ENCODE data around the gene SLC40A1. TPM values are rescaled to one million over a fixed set of nuclear protein-coding genes. Genes with fewer than 3 reads are reported as not detected.

SLC40A1 gene
- total and polyA plus RNA-seq, 7 donors: 8.4 to 65.7 (median 27.8) TPM

DNA sequence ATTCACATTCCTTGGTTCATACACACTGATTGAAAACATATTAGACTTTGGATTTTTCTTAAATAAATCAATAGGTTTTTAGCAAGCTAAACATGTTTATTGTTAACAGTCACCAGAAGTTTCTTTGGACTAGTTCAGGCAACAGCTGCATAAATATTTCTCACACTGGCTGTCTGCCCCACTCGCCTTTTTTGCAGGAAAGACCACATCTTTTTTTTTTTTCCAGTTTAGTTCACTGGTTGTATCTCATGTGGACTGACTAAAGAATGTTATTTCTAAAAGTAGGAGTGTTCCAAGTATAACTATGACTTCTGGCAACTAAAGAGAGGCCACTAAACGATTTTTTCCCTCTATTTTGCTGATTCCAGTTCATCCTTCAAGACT lies 31.1 kb downstream of the SLC40A1 start:
- H3K9me3 ChIP-seq: no peaks in the 10 kb centered on the region
- H3K27me3 ChIP-seq (ENCODE audit: insufficient read depth in 3 of 3, low read length in 2 of 3): no peaks in the 10 kb centered on the region
- TF ChIP-seq, protein P1, sequence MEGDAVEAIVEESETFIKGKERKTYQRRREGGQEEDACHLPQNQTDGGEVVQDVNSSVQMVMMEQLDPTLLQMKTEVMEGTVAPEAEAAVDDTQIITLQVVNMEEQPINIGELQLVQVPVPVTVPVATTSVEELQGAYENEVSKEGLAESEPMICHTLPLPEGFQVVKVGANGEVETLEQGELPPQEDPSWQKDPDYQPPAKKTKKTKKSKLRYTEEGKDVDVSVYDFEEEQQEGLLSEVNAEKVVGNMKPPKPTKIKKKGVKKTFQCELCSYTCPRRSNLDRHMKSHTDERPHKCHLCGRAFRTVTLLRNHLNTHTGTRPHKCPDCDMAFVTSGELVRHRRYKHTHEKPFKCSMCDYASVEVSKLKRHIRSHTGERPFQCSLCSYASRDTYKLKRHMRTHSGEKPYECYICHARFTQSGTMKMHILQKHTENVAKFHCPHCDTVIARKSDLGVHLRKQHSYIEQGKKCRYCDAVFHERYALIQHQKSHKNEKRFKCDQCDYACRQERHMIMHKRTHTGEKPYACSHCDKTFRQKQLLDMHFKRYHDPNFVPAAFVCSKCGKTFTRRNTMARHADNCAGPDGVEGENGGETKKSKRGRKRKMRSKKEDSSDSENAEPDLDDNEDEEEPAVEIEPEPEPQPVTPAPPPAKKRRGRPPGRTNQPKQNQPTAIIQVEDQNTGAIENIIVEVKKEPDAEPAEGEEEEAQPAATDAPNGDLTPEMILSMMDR (IDR thresholded peaks at IDR 0.05): no peak
- DNase-seq: no peak
- intact Hi-C loops (cut with DNase I): loop anchor here in 1 of 2 donors (5.0 kb wide), 1 partner anchor 52 kb away; no protein-coding TSS in a partner anchor
- no peak overlapping the region for H3K4me3 ChIP-seq
- no peaks in the 10 kb centered on the region for H3K36me3 ChIP-seq (ENCODE audit: insufficient read depth in 1 of 2, low read depth in 1 of 2)
- ATAC-seq: no peak
- peak overlapping the region; percentile 59 for H3K27ac ChIP-seq
- H3K4me1 ChIP-seq: peaks cover 18% of the 10 kb centered on the region
- WGBS, 3 donors: 28 to 40% (median 31%) methylated on average over 2 of the region's 2 CpGs

GRCh38 chr2:189548666-189549448 lies 31.7 kb downstream of the SLC40A1 start:
- H3K4me1 ChIP-seq: peaks cover 23% of the 10 kb centered on the region
- intact Hi-C loops (cut with DNase I): loop anchor here in 1 of 2 donors (5.0 kb wide), 1 partner anchor 52 kb away; no protein-coding TSS in a partner anchor

GRCh38 chr2:189545418-189545817 lies 35.2 kb downstream of the SLC40A1 start:
- TF ChIP-seq, protein P1 (IDR thresholded peaks at IDR 0.05): no peak
- Histone ChIP-seq H3K36me3 (ENCODE audit: insufficient read depth in 1 of 2, low read depth in 1 of 2) (no peaks in the 10 kb centered on the region), H3K4me1 (peaks cover 33% of the 10 kb centered on the region), H3K27ac (peak overlapping the region; percentile 63), H3K9me3 (peaks cover 4% of the 10 kb centered on the region), H3K4me3 (no peak overlapping the region), H3K27me3 (ENCODE audit: insufficient read depth in 3 of 3, low read length in 2 of 3) (no peaks in the 10 kb centered on the region)
- peak; percentile 37 to 59 (median 52) for ATAC-seq
- WGBS, 3 donors: 3 to 25% (median 21%) methylated on average over 1 of the region's 1 CpG
- intact Hi-C loops (cut with DNase I): loop anchor here in 1 of 2 donors (5.0 kb wide), 1 partner anchor 48 kb away; no protein-coding TSS in a partner anchor
- DNase-seq: no peak

More at GRCh38 chr2:189548666-189549448, 31.7 kb downstream of the SLC40A1 start:
- H3K27me3 ChIP-seq (ENCODE audit: insufficient read depth in 3 of 3, low read length in 2 of 3): no peaks in the 10 kb centered on the region
- H3K4me3 ChIP-seq: no peak overlapping the region
- TF ChIP-seq, protein P1 (IDR thresholded peaks at IDR 0.05): no peak
- H3K36me3 ChIP-seq (ENCODE audit: insufficient read depth in 1 of 2, low read depth in 1 of 2): no peaks in the 10 kb centered on the region
- H3K27ac ChIP-seq: peak overlapping the region; percentile 59
- no peaks in the 10 kb centered on the region for H3K9me3 ChIP-seq
- ATAC-seq: peak in 1 of 4 donors; percentile 6
- WGBS, 3 donors: 30 to 46% (median 41%) methylated on average over 2 of the region's 2 CpGs
- DNase-seq: no peak

DNA sequence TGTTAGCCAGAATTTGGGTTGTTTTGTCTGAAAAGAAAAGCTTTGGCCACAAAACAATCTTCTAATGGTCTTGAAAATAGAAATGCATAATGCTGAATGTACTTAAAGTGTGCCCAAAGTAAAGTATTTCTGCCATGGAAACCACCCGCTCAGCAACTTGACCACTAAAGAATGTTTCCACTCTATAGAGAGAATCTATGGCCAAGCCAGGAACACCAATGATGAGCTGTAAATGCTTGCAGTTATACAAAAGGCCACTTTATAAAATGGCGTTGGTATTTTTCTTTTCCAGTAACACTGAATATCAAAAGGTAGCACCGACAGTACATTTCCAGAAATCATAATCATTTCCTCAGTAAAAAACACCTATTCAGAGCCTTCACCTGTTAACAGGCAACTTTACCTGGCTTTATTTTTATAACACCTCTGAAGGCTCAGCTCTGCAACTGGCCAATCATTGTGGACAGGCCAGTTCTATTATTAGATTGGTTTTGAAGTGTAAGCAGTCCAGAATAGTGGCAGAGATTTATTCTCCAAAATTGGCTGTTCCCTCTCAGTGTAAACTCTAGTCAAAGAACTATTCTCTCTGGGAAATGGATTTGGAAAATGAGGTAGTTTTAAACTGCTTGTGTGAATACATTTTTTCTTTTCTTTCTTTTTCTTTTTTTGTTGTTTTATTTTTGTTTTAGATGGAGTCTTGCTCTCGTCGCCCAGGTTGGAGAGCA lies 36.1 kb downstream of the SLC40A1 start:
- TF ChIP-seq, protein P1 (IDR thresholded peaks at IDR 0.05): no peak
- Histone ChIP-seq H3K27ac (peak overlapping the region; percentile 63), H3K4me3 (no peak overlapping the region), H3K9me3 (peaks cover 4% of the 10 kb centered on the region), H3K27me3 (ENCODE audit: insufficient read depth in 3 of 3, low read length in 2 of 3) (no peaks in the 10 kb centered on the region), H3K4me1 (peaks cover 31% of the 10 kb centered on the region), H3K36me3 (ENCODE audit: insufficient read depth in 1 of 2, low read depth in 1 of 2) (no peaks in the 10 kb centered on the region)
- peak; percentile 41 to 73 (median 70) for ATAC-seq
- intact Hi-C loops (cut with DNase I): loop anchor here (5.0 kb wide), 2 partner anchors 42 to 47 kb away; no protein-coding TSS in a partner anchor
- 47 to 61% (median 59%) methylated on average over 5 of the region's 5 CpGs for WGBS, 3 donors
- no peak for DNase-seq
